HCT116 (cell line): ENCODE measurements around the gene ADARB2. TPM values are rescaled to one million over a fixed set of nuclear protein-coding genes. Genes with fewer than 3 reads are reported as not detected.

ENCODE experiments used
- ATAC-seq: fragments of 200-7000 bp; cut with Tn5 transposase; 2 replicates; pipeline ENCODE4 v1.9.1; 2020; ENCODE audit warnings: mild to moderate bottlenecking, moderate library complexity
- BruUV-seq: library from RNA; stranded (reverse); fragments of 400-500 nt; replicated peaks from 2 replicates; lab custom pipeline; 2021; lab: Mats Ljungman, UMichigan
- CTCF ChIA-PET: fragments of 300-600 bp; sonication (Branson Sonifier 250); formaldehyde crosslinking; loops from one replicate; lab custom pipeline; 2021; ENCODE audit warnings: antibody characterized with exemption; lab: Charles Lee
- POLR2A ChIA-PET: fragments of 300-600, 350-600 bp; sonication (Branson Sonifier 250); formaldehyde crosslinking; loops from one replicate; lab custom pipeline; 2021; ENCODE audit warnings: antibody characterized with exemption; lab: Charles Lee
- RAD21 ChIA-PET, 2 experiments: fragments of 300-600 bp; sonication (Branson Sonifier 250); formaldehyde crosslinking; loops; one replicate each; lab custom pipeline; 2023; ENCODE audit warnings: low total read pairs in 2 of 2; ENCODE audit not compliant: uncharacterized antibody in 2 of 2, unreplicated experiment in 2 of 2, low non-redundant PET in 1 of 2; lab: Charles Lee
- DNase-seq: peaks from one replicate; pipeline ENCODE4 v3.0.0-alpha.2; 2010; ENCODE audit warnings: low read depth, low spot score
- H2AFZ ChIP-seq: fragments of 200-600 bp; shearing (Covaris generic), sonication (generic); 2 replicates; pipeline ENCODE4 v1.6.1; 2017; ENCODE audit warnings: low read depth, mixed run types, mixed read lengths, antibody characterized with exemption, low read length; ENCODE audit not compliant: poor library complexity, severe bottlenecking
- H3K27ac ChIP-seq: 2 replicates; pipeline ENCODE4 v1.5.1; 2012; ENCODE audit warnings: low read depth, low read length
- H3K27me3 ChIP-seq: fragments of 200-600 bp; sonication (generic); 2 replicates; pipeline ENCODE4 v1.6.1; 2016; ENCODE audit warnings: mixed run types, low read length, mixed read lengths; ENCODE audit not compliant: insufficient read depth
- H3K36me3 ChIP-seq, 2 experiments: fragments of 200-500 bp in 1 of 2; fragments of 200-600 bp in 1 of 2; sonication (Bioruptor generic) in 1 of 2; sonication (generic) in 1 of 2; 2 replicates each; pipeline versions ENCODE4 v1.5.1 to v1.6.1; 2014 to 2016; ENCODE audit warnings: low read length in 2 of 2, inconsistent platforms in 1 of 2, mixed read lengths in 1 of 2, mixed run types in 1 of 2; ENCODE audit not compliant: insufficient read depth in 2 of 2, control insufficient read depth in 1 of 2
- H3K4me1 ChIP-seq, 2 experiments: fragments of 200-600 bp in 1 of 2; sonication (generic) in 1 of 2; 2 replicates each; pipeline versions ENCODE4 v1.5.1 to v1.6.1; 2012 to 2017; ENCODE audit warnings: low read length in 2 of 2, inconsistent platforms in 1 of 2, mild to moderate bottlenecking in 1 of 2, mixed read lengths in 1 of 2, mixed run types in 1 of 2, moderate library complexity in 1 of 2; ENCODE audit not compliant: insufficient read depth in 2 of 2, control insufficient read depth in 1 of 2
- H3K4me2 ChIP-seq: fragments of 200-600 bp; sonication (generic); 2 replicates; pipeline ENCODE4 v1.6.1; 2017; ENCODE audit warnings: mixed run types, low read length, mixed read lengths
- H3K4me3 ChIP-seq, 2 experiments: fragments of 200-600 bp in 1 of 2; sonication (generic) in 1 of 2; replicated peaks in 1 of 2; 2 replicates each; pipeline ENCODE4 v1.5.1; 2011 to 2016; ENCODE audit warnings: low read length in 2 of 2, control low read depth in 1 of 2, low read depth in 1 of 2, mild to moderate bottlenecking in 1 of 2, mixed read lengths in 1 of 2, mixed run types in 1 of 2
- H3K79me2 ChIP-seq: fragments of 200-600 bp; sonication (generic); 2 replicates; pipeline ENCODE4 v1.6.1; 2017; ENCODE audit warnings: mild to moderate bottlenecking, mixed run types, low read length, moderate library complexity, mixed read lengths; ENCODE audit not compliant: insufficient read depth
- H3K9ac ChIP-seq: fragments of 200-600 bp; sonication (generic); 2 replicates; pipeline ENCODE4 v1.6.1; 2016; ENCODE audit warnings: low read length, mixed read lengths
- H3K9me2 ChIP-seq: fragments of 200-600 bp; sonication (generic), shearing (Covaris generic); 2 replicates; pipeline ENCODE4 v1.6.1; 2017; ENCODE audit warnings: mixed run types, mild to moderate bottlenecking, moderate library complexity; ENCODE audit not compliant: insufficient read depth
- H3K9me3 ChIP-seq, 2 experiments: fragments of 200-500 bp in 1 of 2; fragments of 200-600 bp in 1 of 2; sonication (Bioruptor generic) in 1 of 2; sonication (generic) in 1 of 2; 2 replicates each; pipeline ENCODE4 v1.6.1; 2014 to 2017; ENCODE audit warnings: low read length in 2 of 2, mixed read lengths in 2 of 2, inconsistent platforms in 1 of 2, low read depth in 1 of 2, mild to moderate bottlenecking in 1 of 2, mixed run types in 1 of 2, moderate library complexity in 1 of 2; ENCODE audit not compliant: control insufficient read depth in 1 of 2, insufficient read depth in 1 of 2
- H4K20me1 ChIP-seq: fragments of 200-600 bp; sonication (generic), shearing (Covaris generic); 2 replicates; pipeline ENCODE4 v1.6.1; 2017; ENCODE audit warnings: mixed run types, mild to moderate bottlenecking, moderate library complexity; ENCODE audit not compliant: insufficient read depth
- ATF3 ChIP-seq: IDR thresholded peaks from 2 replicates; pipeline ENCODE4 v1.6.1; 2012
- CBX3 ChIP-seq: IDR thresholded peaks from 2 replicates; pipeline ENCODE4 v1.6.1; 2012; ENCODE audit warnings: low read depth
- CEBPB ChIP-seq: IDR thresholded peaks from 2 replicates; pipeline ENCODE4 v1.6.1; 2012; ENCODE audit warnings: low read depth
- CTCF ChIP-seq, 3 experiments: fragments of 200-600 bp in 1 of 3; sonication (generic) in 1 of 3; IDR thresholded peaks in 2 of 3; conservative IDR thresholded peaks in 1 of 3; 2 replicates each; pipeline ENCODE4 v1.5.1; 2012 to 2017; ENCODE audit warnings: low read depth in 2 of 3, low read length in 2 of 3, antibody characterized with exemption in 1 of 3, borderline replicate concordance in 1 of 3, control low read depth in 1 of 3, mild to moderate bottlenecking in 1 of 3, mixed read lengths in 1 of 3, mixed run types in 1 of 3, moderate library complexity in 1 of 3; ENCODE audit not compliant: insufficient read depth in 1 of 3
- EGR1 ChIP-seq: IDR thresholded peaks from 2 replicates; pipeline ENCODE4 v1.6.1; 2012; ENCODE audit warnings: low read depth
- JUND ChIP-seq: IDR thresholded peaks from 2 replicates; pipeline ENCODE4 v1.6.1; 2012
- MAX ChIP-seq: IDR thresholded peaks from 2 replicates; pipeline ENCODE4 v1.6.1; 2012
- POLR2A ChIP-seq: IDR thresholded peaks from 2 replicates; pipeline ENCODE4 v1.7.0; 2011; ENCODE audit warnings: borderline replicate concordance; ENCODE audit not compliant: insufficient read depth, insufficient read length; ENCODE audit errors: extremely low read depth
- RAD21 ChIP-seq: IDR thresholded peaks from 2 replicates; pipeline ENCODE4 v1.6.1; 2012; ENCODE audit warnings: low read depth, mild to moderate bottlenecking
- SP1 ChIP-seq: IDR thresholded peaks from 2 replicates; pipeline ENCODE4 v1.6.1; 2012; ENCODE audit warnings: low read depth
- ZBTB33 ChIP-seq: IDR thresholded peaks from 2 replicates; pipeline ENCODE4 v1.6.1; 2011; ENCODE audit warnings: mild to moderate bottlenecking, low read length, moderate library complexity; ENCODE audit not compliant: insufficient replicate concordance; ENCODE audit errors: extremely low read depth
- intact Hi-C: fragments of 100-400 bp; cut with micrococcal nuclease; formaldehyde crosslinking; loops from 2 replicates; pipeline ENCODE4 v1.10.0; 2022
- total RNA-seq: library from RNA; stranded (reverse); gene quantifications from one replicate; pipeline ENCODE4 v1.2.1, GENCODE V29; 2021; ENCODE audit not compliant: unreplicated experiment

Gene ADARB2
- total RNA-seq, 1 experiment from 2014 or later, result not detected

GRCh38 chr10:1652151-1652550 lies 85.2 kb downstream of the ADARB2 start:
- Histone ChIP-seq H3K4me3 (no peak overlapping the region), H3K4me1 (no peaks in the 10 kb centered on the region), H3K36me3 (no peaks in the 10 kb centered on the region)
- TF ChIP-seq RAD21 (no peak), POLR2A (no peak), MAX (no peak), SP1 (no peak), JUND (no peak), ATF3 (no peak), CBX3 (no peak), EGR1 (no peak), CEBPB (no peak), ZBTB33 (no peak), CTCF (IDR thresholded peaks at IDR 0.05 in 2 of 3, conservative IDR thresholded peaks at IDR 0.05 in 1 of 3; ENCODE audit: borderline replicate concordance in 1 of 3, insufficient read depth in 1 of 3, low read depth in 2 of 3, low read length in 2 of 3) (no peak)
- TF ChIP-seq, all 23 proteins: peak for 0
- H3K9ac ChIP-seq, result no peak overlapping the region
- H3K27me3 ChIP-seq, result no peaks in the 10 kb centered on the region
- no peak overlapping the region for H3K27ac ChIP-seq
- no peaks in the 10 kb centered on the region for H3K79me2 ChIP-seq
- no peak for DNase-seq
- H2AFZ ChIP-seq, result no peak overlapping the region
- RAD21 ChIA-PET, result no interaction called here
- no peaks in the 10 kb centered on the region for H3K9me3 ChIP-seq
- intact Hi-C loops, result no loop called here
- H3K9me2 ChIP-seq, result no peaks in the 10 kb centered on the region
- H3K4me2 ChIP-seq, result no peak overlapping the region
- H4K20me1 ChIP-seq, result no peaks in the 10 kb centered on the region
- no TSS peak for BruUV-seq
- ATAC-seq, result no peak
- CTCF ChIA-PET, result no interaction called here
- POLR2A ChIA-PET, result no interaction called here
